ENCODE measurements around the gene FBXL15.

- TF ChIP-seq CTCF (conservative IDR thresholded peaks at IDR 0.05; ENCODE audit: low read depth, low read length) (no peak), MXI1 (IDR thresholded peaks at IDR 0.05; ENCODE audit: borderline replicate concordance, low read depth, low read length) (no peak), POLR2A (IDR thresholded peaks at IDR 0.05; ENCODE audit: low read depth, low read length) (no peak), USF2 (IDR thresholded peaks at IDR 0.05; ENCODE audit: low read depth, low read length) (no peak), RCOR1 (IDR thresholded peaks at IDR 0.05; ENCODE audit: insufficient replicate concordance, low read length) (no peak), SMC3 (IDR thresholded peaks at IDR 0.05; ENCODE audit: low read depth, low read length) (no peak), RAD21 (IDR thresholded peaks at IDR 0.05; ENCODE audit: low read length) (no peak), RFX5 (IDR thresholded peaks at IDR 0.05; ENCODE audit: low read depth, low read length) (no peak), FOS (IDR thresholded peaks at IDR 0.05; ENCODE audit: low read depth, low read length) (no peak), BHLHE40 (IDR thresholded peaks at IDR 0.05; ENCODE audit: low read depth, low read length) (no peak)
Measured at GRCh38 chr10:102412293-102412692, 8.3 kb upstream of the FBXL15 start.
